Stimulated activated CD4-positive, alpha-beta T cell treated with anti-CD3 and anti-CD28 coated beads, Interleukin-12 subunit alpha, Interleukin-12 subunit beta, amount 100 ng/mL, for 48 hours (primary cell): ENCODE measurements around the gene ITGB7.

ENCODE experiments used
- DNase-seq, 3 donors: peaks; one replicate each; pipeline ENCODE4 v3.0.0-alpha.2; 2020; ENCODE audit warnings: low read depth in 2 of 3, low spot score in 1 of 3

ITGB7 gene

DNA sequence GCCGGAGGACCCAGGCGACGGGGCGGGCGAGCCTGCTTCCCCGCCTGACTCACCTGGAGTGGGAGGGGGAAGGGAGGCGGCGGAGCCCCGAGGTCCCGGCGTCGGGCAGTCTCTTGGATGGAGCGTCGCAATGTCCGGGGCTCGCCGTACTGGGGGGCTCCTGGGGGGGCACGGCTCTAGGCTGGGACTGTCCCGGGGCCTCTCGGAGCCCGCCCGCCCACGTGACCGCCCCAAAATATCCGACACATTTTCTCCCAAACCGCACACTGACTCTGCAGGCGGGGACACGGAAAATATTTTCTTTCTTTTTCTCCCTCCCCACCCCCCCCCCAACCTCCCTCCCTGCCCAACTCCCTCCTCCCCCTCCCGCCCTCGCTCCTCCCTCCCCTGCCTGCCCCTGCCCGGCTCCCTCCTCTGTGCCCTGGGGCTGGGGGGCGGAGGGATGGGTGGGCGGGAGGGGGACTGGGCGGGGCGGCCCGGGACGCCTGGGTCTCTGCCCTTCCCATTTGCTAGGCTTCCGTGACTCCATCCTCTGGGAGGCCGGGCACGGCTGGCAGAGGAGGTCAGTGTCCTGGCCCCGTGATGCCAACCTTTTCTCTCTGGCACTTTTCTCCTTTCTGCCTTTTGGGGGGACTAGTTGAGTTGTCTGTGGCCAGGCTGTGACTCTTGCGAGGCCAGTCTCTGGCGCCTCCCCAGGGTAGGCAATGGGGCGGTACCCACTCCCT lies 25.0 kb upstream of the ITGB7 start, which contains the start of gene RARG:
TSS of gene RARG (minus strand) at position 289 of the 725 bp plus-strand sequence. CDS start 4,664 bp downstream, outside the sequence.
- peak in 1 of 3 donors; percentile 68 for DNase-seq

DNA sequence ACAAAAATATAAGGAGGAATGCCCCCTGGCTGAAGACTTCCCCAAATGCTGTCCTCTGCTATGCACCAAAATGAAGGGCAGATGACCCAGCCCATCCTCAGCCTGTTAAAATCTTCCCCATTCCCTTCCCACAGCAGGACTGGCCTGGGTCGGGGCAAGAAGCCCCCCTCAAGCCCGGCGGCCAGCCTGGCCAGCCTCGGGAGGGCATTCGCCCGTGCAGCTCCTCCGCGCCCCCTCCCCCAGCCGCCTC lies 24.5 kb upstream of the ITGB7 start:
- no peak for DNase-seq

DNA sequence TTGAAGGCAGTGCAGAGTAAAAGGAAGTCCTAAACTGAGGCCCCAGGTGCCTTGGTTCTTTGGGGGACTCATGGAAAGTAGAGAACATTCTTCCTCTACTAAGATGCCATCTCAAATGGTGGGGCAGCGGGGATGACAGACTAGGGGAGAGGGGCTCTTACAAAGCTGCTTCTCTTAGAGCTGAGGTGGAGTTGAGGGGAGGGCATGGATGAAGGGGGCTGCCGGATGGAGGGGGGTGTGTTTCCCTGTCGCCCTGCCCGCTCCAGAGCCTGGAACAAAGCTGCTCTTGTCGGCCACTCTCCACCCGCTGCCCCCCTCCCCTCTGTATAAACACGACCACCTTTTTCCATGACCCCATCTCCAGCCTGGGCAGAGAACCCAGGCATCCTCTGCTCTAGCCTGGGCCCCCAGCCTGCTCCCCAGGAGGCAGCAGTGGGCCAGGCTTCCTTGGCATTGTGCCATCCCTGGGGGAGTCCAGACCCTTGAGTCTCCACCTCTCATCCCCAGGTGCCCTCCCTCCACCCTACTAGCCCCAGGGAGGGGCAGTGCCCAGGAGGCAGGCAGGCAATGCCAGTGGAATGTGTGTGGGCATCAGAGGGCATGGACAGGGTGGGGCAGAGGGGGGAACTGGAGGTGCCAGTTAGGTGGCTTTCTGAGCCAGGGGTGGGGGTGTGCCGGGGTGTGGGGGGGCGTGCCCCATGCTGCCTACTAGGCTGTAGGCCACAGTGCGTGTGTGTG lies 23.2 kb upstream of the ITGB7 start:
- no peak for DNase-seq

DNA sequence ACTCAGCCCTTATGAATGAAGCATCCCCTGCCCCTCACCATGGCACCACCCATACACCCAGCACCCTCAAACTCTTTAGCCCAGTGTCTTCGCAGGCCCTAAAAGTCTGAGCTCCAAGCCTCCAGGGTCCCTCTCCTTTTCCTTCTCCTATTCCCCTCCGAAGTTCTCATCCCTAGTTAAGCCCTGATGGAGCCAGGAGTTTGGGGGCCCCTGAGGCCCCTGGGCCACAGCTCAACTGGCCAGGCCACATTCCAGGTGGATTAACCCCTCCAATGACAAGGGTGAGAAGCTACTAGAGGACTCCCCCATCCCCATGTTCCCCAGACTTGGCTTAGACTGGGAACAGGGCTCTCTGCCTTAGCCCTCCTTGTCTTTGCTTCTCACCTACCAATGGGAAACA lies 22.4 kb upstream of the ITGB7 start:
- DNase-seq, result no peak

DNA sequence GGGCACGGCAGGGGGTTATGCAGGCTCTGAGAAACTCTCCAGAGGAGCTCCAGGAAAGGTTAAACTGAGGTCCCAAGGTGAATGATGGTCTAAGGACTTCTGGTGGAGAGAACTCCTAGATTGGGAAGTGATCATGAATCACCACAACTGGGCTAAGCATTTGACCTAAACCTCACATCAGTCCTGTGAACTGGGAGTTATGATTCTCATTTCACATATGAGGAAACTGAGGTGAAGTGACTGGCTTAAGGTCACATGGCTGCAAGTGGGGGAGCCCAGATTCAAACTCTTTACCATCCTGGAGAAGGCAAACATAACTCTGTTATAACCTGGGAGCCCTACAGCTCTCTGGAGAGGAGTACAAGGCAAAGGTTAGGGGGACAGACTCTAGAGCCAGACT lies 20.8 kb upstream of the ITGB7 start:
- no peak for DNase-seq

DNA sequence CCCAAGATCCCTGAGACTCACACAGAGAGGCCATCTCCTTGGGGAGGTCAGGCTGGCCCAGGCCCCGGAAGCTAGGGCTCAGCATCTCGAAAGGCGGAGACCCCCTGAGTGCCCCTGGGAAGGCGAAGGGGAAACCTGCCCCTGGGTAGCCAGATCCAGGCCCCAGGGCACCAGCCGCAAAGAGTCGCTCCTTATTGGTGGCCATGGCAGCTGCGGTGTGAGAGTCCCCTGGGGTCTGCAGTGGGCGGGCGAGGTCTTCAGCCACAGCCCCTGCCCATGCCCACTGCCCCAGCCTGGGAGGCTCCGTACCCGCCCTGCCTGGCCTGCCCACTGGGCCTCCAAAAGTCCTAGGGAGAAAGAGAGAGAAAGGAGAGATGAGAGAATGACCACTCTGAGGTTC lies 20.3 kb upstream of the ITGB7 start:
- no peak for DNase-seq

DNA sequence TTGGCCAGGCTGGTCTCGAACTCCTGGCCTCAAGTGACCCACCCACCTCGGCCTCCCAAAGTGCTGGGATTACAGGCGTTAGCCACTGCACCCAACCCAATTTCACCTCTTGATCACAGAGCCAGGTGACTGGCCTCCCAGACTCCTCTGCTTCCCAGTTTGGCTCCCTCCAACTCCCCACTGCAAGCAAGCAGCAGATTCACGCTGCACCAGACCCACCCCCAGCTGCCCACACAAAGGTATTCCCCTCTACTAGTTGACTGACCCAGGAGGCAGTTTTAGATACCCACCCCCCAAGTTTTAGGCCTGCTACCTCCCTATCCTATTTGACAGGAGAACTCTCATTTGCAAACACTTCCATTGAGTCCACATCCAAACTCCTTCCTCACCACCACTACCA lies 19.8 kb upstream of the ITGB7 start:
- no peak for DNase-seq

DNA sequence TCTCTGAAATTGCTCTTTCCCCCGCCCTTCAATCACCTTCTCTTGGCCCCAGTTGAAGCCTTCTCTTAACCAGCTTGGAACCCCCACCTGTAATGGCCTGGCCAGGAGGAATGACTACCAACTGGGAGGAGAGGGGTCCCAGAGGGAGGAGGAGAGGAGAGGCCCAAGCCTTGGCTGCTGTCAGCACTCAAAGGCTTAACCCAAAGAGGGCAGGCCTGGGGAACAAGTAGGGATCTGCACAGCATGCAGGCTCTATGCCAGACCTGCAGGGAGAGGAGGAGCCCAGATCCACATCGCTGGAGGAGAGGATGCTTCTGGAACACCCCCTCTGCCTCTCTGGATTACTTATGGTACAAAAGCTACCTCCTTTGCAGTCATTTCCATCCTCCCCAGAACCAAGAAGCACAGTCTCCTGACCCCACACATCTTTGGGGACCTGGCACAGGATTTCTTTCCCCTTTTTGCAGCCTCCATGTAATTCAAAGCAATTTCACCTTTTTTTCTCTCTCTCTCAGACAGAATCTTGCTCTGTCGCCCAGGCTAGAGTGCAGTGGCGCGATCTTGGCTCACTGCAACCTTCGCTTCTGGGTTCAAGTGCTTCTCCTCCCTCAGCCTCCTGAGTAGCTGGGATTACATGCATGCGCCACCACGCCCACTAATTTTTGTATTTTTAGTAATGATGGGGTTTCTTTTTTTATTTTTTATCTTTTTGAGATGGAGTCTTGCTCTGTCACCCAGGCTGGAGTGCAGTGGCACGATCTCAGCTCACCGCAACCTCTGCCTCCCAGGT lies 18.8 kb upstream of the ITGB7 start:
- DNase-seq, result no peak

DNA sequence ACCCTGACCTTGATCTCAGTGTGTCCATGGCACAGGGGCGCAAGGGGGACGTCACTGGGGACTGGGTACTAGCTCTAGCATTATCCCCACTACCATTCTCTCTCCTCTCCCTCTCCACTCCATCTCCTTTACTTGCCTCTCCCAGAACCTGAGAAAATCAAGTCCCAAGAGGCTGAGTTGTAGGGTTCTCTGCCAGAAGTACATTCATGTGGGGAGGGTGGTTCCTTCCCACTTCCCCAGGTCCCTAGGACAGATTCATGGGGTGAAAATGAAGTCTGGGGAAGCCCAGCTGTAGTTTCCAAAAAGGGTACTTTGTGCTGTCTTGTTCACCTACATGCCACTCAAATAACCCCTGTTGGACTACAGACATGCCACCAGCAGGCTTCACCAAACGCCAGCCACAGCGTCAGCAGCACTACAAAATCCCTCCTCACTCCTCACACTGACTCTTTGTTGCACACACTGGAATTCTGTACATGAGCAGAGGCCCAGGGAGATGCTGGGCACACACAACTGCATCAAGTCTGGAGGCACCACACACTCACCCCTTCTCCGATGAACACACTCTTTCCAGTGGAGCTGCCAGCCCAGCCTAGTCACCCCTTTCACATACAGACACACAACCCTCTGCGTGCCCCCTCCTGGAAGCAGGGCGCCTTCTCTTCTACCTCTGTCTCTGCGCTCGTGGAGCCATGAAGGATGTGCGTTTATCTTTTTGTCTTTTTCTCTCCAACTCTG lies 18.0 kb upstream of the ITGB7 start:
- DNase-seq, result no peak

DNA sequence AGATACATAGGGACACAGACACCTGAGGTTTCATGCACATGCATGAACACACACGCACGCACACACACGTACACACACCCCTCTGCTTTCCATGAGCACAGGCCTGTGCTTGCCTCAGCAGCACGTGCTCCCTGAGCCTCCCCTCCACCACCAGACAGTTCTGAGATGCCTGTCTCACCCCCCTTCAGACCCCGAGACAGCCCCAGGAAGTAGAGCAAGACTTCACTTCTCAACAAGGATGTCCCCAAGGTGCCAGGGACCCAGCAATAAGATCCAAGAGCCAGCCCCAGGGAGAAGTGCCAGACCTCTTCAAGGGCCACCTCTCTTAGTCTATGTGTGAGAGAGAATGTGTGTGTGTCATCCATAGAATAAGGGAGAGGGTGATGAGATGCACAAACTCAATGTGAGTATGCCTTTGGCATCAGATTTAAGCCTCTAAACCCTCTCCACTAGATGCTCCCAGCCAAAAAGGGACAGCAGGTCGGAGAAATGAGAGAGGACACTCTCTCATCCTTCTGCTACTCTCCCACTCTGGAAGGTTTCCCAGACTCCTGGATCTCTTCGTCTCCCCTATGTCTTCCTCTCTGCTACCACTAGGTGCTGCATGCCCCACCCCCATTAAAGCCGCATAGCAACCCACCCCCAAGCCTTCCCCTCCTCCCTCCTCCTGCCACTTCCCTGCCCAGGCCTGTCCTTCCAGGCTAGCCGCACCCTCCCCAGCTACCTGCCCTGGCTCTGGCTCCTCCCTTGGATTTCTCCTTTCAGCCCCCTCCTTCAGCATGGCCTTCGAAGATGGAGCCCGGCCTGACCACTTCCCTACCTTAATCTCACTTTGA lies 17.2 kb upstream of the ITGB7 start:
- DNase-seq, result no peak

DNA sequence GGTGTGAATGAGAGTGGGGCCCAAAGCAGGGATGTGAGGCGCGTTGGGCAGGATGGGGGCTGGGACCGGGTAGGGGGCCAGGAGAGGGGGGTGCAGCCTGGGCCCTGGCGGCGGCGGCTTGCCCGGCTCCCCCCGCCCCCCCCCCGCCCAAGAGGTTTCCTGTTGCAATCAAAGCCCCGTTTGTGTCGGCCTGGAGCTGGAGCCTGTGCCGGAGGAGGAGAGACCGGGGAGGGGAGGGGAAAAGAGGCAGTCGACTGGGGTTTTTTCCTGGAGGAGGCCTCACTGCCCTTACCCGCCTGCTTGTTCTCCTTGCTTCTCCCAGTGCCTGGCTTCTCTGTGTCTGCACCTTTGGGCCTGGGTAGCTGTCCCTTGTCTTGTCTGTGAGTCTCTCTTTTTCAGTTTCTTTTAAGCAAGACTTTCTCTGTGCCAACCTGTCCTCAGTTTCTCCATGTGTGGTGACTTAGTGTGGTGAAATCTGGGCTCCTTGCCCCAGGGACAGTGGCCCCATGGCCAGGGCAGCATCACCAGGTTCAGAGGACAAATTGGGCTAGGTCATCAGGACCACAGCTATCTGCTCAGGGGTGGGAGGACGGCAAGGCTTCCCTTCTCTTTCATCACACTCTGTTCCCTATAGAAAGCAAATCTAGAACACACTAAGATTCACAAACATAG lies 16.5 kb upstream of the ITGB7 start:
- DNase-seq, result no peak

DNA sequence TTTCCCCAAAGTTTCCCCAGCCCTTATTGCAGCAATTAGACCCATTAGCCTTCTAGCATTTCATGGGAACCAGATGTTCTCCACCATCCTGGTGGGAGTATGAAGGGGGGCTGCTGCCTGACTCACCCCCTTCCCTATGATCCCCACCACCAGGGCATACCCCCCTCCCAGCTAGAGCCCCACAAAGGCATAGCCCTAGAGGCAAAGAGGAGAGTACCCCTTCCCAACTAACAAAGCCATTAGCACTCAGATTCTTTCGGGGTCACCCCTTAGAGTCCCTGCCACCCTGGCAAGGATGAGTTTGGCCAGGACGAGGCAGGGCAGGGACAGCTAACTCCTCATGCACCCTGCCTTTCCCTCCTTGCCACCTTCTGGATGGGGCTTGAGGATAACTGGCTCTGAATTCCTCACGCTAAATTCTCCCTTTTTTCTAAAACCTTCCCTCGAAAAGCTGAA lies 15.8 kb upstream of the ITGB7 start:
- no peak for DNase-seq

DNA sequence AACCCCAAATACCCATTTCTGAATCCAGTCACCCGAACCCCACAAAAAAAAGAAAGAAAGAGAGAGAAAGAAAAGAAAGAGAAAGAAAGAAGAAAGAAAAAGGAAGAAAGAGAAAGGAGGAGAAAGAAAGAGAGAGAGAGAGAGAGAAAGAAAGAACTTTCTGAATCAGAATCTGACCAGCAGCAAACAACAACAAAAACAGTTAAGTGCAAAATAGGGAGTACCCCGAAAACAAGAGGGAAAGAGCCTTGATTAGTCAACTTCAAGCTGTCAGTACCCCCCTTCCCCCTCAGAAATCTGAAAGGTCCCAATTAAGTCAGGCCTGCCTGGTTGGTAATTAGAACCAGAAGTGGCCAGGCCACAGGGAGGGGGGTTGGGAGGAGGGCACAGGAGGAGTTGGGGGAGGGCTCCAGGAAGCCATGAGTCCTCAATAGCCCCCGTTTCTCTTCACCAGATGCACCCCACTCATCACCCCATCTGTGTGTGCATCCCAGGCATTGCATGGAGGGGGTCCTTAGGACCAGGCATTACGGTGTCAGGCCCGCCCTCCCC lies 15.2 kb upstream of the ITGB7 start:
- DNase-seq, result no peak

DNA sequence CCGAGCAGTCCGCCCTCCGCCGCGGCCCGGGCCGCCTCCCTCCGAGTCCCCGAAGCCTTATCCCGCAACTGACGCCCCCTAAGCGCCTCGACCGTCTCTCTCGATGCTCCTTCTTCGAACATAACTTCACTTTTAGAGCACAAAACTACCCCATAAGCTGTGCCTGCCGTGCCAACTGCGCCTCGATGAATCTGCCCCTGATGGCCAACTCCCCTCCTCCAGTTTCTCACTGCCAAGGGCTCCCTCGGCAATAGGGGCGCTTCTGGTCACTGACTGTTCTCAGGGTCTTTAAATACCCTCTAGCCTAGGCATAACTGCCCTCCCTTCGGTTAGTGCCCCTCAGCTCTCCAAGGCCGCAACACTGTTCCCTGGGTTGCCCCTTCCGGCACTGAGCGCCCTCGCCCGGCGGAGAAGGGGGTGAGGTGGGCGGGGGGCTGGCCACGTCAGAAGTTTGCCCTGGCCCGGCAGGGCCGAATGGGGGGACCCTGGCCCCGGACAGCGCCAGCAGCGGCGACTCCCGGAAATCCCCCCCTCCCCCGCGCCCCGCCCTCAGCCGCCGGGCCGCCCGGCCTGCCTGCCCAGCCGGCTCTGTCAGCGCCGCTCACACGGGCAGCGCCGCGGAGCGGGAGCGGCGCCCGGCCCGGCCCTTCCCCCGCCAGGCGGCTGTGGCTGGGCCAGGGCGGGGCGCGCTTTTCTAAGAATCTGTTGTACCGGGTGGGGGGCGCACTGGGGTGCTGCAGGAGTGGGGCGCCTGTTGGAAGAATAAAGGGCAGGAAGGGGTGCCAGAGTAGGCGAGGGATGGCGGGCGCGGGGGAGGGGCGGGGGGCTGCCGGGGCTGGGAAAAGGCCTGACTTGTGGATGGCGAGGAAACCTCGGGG lies 14.4 kb upstream of the ITGB7 start:
- DNase-seq, result no peak

DNA sequence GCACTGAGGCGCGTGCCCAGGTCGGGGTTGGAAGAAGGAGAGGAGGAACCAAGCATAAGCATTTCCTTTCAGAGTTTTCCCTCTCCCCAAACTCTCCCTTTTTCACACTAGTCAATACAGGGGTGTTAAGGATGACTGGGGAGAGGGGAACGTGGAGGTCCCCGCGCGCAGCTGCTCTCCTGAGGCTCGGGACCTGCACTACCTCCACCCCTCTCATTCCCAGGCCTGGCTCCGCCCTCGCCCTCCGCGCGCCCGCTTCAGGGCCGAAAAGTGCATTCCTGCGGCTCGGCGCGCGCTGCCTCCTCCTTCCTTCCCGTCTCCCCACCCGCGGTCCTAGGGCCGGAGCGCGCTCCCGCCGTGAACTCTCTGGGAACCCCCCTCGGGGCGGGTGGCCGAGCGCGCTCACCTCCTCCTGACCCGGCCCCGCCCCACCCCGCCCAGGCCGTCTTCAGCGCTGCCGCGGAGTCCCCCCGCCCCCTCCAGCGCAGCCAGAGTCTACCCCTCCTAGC lies 13.7 kb upstream of the ITGB7 start:
- DNase-seq, result peak; percentile 65 to 84 (median 65)

DNA sequence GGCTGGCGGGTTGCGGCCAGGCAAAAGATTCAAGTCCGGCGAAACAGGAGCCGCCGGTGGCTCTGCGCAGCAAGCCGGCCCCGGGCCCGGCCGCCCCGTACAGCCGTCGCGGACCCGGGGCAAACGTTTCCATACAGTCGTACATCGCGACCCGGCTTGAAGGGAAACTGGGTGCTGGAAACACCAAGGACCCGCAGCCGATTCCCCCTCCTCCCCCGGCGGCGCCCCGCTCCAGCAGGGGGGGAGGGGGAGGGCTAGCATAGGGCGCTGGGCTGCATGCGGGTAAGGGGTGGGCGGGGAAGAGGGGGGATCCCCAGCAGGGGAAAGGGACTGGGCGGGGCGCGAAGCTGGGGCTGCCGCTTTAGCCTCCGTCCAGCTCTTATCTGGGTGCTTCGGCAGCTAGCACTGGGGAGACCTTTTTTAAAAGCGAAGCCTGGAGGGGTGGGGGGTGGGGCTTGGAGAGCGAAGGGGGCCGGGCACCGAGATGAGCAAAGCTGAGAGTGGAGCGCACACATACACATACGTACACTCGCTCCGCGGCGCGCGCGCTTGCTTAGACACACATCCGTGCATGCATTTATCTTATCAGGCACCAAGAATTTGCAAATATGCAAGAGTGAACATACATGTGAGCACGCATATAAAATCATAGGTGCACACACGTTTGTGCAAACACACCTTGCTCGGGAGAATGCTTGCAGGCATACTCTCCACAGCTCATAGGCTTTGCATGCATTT lies 13.1 kb upstream of the ITGB7 start:
- peak; percentile 53 to 66 (median 66) for DNase-seq

DNA sequence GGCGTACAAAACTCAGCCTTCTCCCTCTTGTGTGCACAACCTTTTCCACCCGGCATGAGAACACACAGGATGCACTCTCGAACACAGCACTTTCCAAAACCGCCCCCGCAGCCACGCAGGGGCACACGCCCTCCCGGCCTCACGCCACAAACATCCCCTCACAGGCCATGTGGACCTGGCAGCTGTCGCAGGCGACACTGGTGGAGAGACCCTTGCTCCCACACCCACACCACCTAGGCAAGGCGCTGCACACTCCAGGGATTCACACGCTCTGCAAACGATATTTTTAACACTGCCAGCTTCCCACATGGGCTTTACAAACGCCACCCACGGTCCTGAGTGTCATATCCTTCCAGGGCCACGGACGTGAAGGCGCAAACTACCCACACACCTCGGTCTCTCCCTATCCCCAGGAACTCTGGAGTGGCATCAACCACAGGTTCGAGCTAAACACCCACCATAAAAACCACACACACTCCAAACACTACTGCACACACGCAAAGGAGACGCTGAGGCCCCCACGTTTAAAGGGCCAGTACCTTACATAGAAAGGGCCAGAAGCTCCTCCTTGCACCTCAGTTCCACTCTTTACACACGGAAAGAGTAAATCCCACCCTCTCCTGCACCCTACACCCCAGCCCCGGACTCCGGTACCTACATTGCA lies 12.4 kb upstream of the ITGB7 start:
- DNase-seq, result peak; percentile 47 to 64 (median 56)
